Stimulated activated CD8-positive, alpha-beta memory T cell treated with anti-CD3 and anti-CD28 coated beads, Interleukin-7, amount 100 ng/mL, for 48 hours (primary cell): ENCODE measurements around the gene BLID.

Experiments used
- DNase-seq, 2 donors: peaks; one replicate each; pipeline ENCODE4 v3.0.0-alpha.2; 2020; ENCODE audit warnings: low read depth in 1 of 2; ENCODE audit errors: extremely low read depth in 1 of 2

BLID gene, protein sequence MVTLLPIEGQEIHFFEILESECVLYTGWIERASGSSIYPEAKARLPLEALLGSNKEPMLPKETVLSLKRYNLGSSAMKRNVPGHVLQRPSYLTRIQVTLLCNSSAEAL

GRCh38 chr11:122115524-122116379, at the start of gene BLID:
BLID (minus strand) TSS chr11:122116215; CDS start chr11:122115922, 293 bp downstream.
- no peak for DNase-seq

DNA sequence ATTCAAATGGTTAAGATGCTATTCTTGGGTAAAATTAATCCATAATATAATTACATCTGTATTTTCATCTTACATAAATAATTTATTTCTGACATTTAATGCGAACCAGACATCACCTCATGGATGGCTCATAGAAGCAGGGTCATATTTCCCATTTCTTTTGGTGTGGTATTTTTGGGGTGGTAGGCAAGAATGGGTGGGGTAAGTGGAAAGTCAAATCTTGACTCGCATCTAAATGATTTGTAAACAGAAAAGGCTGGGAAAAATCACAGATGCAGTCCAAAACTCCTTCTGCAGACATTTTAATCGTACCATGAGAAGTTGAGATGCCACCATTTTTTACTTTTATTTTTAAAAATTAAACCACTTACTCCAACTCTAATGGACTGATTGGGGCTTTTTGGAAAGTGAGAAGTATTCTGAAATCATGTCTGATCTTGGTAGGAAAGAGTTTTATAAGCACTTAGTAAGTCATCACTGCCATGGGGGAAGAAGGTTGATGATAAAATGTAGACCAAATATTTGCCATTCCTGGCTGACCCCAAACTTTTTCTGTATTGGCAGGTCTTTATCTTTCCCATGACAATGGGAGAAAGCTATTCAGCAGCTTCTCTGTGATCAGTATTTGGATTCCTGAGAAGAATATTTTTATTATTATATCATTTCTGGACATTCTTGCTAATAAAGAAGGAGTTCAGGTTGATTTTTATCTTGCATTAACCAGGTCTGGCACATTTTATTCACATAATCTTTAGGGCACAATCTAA, 47.2 kb upstream of the BLID start:
- no peak for DNase-seq

- no peak for DNase-seq
Measured at GRCh38 chr11:122162095-122162494, 46.1 kb upstream of the BLID start.

DNA sequence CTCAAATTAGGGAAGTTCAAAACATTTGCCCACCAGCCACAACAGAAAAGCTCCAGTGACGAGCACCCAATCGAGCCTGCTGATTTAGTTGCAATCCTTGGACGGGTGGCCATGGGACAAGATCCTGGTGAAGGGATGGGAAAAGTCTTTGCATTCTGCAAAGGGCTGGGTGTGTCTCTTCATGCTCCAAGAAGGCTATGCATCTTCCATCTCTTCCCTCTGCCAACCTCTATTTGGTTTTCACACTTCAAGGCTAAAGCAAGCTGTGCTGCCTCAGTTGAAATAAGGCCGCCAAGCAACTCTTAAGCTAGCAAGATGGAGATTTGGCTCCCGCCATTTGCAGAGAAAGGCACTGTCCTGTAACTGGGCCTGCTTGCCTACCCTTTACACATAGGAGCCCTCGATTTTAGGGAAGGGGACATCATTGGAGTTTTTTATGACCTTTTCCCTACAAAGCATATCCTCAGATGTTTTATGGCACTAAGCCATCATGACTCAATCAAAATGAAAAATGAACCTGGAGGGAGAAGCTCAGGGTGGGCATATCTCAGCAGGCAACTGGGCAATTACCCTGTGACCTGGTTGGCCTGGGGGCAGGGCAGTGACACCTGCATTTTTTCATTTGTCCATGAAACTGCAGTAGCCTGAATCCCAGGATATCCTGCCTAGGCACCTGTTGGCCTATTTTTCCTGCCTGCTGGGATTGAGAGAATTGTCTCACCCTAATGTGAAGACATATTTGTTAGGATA, 45.0 kb upstream of the BLID start:
- no peak for DNase-seq

GRCh38 chr11:122159861-122160260, 43.8 kb upstream of the BLID start:
- DNase-seq = no peak

GRCh38 chr11:122159173-122159721, 43.2 kb upstream of the BLID start:
- DNase-seq = no peak

DNA sequence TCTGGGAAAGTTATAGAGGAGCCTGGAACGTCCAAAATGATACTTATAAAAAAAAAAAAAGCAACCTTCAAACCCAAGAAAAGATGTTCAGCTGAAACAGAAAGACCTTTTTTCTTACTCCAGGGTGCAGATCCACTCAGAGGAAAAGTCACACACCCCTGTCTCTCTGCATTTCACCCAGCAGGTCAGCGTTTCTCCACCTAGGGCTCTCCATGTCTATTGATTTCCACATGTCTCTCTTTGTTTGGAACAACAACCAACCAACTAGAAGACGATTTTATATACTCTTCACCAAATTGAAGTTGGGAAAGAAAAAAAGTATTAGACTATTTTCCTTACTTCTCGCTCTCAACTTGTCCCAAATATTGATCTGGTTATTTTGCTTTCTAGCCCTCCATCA, 42.2 kb upstream of the BLID start:
- no peak for DNase-seq

GRCh38 chr11:122157653-122158161, 41.7 kb upstream of the BLID start:
- DNase-seq = no peak

GRCh38 chr11:122156940-122157382, 40.9 kb upstream of the BLID start:
- DNase-seq = no peak

DNA sequence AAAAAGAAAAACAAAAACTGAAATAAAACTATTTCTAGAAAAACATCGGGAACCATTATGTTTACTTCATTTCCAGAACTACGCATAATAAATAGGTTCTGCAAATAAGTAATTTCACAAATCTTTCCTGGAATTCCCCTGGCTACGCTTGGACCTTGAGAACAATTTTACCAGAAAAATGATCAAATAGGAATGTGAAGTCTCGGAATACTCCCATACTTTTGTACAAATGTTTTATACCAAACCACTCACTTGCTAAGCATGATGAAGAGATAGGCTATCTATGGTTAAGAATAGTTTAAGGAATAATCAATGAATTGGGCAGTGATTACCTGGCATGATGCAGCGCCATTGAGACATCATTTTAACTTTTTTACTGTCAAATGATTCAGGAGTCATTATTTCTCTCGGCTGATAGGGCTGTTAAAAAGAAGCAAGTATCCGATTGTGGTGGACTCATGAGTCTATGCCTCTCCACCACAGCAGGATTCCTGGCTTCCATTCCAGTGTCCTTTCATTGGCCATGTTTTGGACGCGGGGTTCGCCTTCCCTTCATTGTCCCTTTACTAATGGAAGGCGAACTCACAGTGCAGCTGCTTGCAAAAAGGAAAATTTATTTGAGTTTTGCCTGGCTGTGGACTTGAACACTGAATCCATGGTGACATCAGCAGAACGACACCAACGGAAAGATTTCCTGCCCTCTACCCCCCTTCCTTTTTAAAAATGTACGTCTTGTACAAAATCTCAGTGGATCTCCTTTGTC, 39.9 kb upstream of the BLID start:
- DNase-seq = no peak

GRCh38 chr11:122154994-122155393, 39.0 kb upstream of the BLID start:
- no peak for DNase-seq

DNA sequence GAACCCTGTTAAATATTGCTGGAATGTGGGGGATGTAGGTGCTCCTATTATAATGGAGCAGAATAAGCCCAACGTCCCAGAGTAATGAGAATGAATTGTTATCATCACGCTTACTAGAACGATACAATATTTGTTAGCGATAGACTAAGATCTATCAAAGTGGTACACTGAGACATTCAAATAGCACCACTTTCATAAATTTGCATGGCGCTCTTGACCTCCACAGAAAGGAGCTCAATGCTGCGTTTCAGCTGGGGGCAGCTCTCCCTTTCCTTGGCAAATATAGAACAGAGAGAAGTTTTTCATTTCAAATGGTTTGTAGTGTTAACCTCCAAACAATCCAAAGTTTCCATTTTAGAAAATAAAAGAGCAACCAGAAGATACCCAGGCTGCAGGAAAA, 38.2 kb upstream of the BLID start:
- no peak for DNase-seq

DNA sequence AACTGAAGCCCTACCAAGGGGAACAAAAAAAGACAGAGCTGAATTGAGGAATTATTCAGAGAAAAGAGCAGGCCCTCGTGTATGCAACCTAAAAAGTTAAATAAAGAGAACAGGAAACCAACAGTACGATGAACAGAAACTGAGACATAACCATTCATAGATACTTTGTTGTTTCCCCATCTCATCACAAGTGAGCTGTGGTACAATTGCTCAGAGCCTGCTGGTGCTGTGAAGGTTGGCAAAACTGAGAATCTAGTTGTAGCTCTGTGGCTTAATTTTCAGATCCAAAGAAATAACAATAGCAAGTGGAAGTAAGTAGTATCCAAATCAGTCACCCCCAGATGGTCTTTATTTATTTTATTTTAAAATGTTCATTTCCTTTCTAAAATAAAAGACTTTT, 37.7 kb upstream of the BLID start:
- no peak for DNase-seq

DNA sequence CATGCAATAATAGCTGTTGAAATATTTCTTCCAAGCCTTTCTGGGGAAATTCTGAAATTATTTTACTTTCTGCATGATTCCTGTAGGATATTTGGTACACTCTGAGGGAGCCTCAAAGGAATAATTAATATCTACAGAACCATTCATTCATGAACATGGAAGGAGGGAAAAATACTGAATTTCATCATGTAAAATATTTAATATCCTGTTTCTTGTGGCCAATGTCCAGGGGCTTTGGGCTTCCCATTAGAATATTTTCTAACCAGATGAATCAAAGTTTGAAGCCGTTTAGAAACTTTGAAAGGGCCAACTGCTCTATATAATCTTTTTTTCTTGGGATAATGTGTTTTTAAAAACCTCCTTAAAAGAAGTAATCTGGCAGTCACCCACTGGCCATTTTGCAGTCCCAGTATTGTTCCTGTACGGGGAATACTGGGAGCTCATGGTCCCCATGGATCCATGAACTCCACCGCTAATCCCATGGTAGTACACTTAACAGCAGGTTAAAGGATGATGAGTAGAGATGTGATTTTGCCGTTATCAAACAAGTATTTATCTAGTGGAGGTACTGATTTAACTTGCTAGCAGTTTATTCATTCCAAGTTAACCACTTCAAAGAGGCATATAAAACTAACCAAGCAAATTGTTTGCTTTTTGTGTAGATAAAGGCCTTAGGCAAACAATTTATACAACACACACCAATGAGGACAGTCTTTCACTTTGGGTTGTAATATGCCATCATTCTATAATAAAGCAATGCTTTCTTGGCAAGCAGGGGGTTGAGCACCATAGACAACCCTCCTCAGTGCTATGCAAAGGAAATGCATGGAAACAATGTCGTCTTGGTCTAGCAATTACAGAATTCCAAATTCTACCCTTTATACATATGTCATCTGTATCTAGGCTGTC, 34.5 kb upstream of the BLID start:
- DNase-seq = no peak

- DNase-seq = no peak
Measured at GRCh38 chr11:122149202-122149601, 33.2 kb upstream of the BLID start.

DNA sequence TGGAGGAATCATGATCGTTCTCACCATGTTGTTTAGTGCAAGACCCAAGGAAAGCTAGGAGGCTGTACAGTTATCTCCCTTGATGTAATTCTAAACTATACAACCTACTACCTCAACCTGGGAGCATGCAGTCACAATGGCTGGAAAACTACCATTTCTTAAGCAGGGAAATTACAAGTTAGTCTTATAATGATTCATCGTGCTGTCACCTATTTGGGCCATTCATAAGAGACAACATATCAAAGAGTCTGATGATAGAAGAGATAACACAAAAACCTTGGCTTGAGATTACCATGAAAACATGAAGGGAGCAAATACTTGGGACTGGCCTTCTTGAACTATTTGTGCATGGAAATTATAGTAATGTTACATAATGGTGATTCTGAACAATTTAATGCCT, 30.5 kb upstream of the BLID start:
- no peak for DNase-seq

GRCh38 chr11:122145715-122146274, 29.8 kb upstream of the BLID start:
- no peak for DNase-seq

DNA sequence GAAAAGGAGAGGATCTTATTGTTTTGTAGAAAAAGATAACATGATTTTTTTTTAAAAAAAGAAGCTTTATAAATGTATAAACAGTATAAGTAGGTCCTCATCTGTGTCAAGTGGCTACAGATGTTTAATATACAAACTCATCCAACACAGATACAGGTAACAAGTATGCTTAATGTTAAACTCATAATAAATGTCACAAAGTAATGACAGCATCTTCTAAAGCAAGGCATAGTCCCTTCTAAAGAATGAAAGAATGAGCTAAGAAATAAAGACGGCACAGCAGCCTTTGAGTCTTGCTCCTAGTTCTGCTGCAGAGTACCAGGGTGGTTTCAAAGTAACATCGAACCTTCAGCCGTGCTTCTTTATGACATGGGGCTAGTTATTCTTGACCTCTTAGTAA, 28.7 kb upstream of the BLID start:
- no peak for DNase-seq

DNA sequence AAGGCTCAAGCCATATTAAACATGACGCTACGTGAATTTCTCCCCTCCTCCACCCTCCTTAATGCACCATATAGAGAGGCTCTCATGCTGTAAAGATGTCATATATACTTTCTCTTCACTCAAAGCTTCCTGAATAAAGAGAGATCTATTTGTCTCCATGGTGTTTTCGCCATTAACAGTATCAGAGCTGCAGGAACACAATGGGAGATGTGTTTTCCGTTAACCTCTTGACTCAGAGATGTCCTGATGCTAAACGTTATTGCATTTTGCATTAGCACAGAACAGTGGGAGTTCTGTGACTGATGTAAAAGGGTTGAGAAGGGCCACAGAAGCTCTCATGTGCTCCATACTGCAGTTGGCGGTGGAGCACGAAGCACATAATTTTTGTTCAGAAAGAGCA, 25.7 kb upstream of the BLID start:
- DNase-seq = no peak
